HG02623 (cell line): ENCODE measurements around the gene CEP63.
"Not testable (repeated sequence)": the region's sequence is repeated elsewhere in the genome, so short reads cannot be mapped to it uniquely, and the experiment has no call there.

Experiments
- ATAC-seq: cut with Tn5 transposase; IDR thresholded peaks from one replicate; pipeline ENCODE4 v1.9.1; 2021; ENCODE audit warnings: moderate library complexity; ENCODE audit not compliant: unreplicated experiment

CEP63 gene

DNA sequence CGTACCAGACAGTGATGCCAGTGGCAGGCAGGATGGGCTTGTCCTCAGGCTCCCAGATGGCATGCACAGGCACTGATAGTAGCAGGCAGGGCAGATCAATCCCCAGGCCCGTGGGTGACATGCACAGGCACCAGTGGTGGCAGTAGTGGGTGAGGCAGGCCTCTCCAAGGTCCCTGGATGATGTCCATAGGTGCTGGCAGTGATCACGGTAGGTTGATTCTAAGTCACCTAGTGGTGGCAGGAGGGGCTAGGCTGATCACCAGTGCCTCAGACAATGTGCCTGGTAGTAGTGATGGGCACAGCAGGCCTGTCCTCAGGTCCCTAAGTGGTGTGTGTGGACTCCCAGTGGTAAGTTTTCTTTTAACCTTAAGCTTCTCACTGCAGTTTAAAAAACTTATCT, 19.6 kb downstream of the CEP63 start:
- ATAC-seq: no peak

DNA sequence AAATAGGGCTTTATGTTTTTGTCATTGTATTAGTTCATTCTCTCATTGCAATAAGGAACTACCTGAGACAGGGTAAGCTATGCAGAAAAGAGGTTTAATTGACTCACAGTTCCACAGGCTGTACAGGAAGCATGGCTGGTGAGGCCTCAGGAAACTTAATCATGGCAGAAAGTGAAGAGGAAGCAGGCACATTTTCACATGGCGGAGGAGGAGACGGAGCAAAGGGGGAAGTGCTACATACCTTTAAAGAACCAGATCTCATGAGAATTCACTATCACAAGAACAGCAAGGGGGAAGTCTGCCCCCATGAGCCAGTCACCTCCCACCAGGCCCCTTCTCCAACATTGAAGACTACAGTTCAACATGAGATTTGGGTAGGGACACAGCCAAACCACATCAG, 25.6 kb downstream of the CEP63 start:
- ATAC-seq: no peak

DNA sequence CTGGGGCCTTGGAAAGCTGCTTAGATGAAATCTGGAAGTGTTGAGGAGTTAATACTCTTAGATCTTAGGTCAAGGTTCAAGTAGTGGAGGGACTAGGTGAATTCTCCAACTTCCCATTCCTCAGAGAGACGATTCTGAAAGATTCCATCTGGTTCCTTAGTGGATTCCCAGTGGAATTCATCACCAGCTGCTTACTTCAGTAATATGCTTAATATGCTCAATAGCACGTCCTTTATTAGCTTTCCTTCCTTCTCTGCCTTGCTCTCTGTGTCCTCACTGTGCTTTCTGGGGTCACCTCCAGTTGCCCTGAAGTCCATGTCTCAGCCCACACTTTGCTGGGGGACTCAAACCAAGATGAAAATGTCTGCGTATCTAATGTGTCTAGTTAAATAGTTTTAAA, 31.0 kb downstream of the CEP63 start:
- ATAC-seq: no peak

DNA sequence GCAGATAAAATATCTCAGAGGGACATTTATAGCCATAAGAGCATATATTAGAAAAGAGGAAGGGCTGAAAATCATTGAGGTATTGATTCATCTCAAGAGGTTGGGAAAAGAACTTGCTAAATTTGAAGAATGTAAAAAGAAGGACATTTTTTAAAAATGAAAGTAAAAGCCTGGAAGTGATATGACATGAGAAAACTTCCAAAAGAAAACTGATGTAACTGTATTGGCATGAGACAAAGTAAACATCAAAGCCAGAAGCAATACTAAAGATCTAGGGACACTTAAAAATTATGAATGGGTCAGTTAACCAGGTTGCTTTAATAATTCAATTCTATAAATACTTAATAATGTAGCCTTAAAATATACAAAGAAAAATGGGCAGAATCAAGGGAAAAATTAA, 31.9 kb downstream of the CEP63 start:
- ATAC-seq: no peak

DNA sequence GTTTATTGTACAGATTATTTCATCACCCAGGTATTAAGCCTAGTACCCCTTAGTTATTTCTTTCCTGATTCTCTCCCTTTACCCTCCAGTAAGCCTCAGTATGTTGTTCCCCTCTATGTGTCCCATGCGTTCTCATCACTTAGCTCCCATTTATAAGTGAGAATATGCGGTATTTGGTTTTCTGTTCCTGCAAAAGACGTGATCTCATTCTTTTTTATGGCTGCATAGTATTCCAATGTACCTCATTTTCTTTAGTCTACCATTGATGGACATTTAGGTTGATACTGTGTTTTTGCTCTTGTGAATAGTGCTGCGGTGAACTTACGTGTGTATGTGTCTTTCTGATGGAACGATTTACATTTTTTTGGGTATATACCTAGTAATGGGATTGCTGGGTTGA, 36.7 kb downstream of the CEP63 start:
- no peak for ATAC-seq

DNA sequence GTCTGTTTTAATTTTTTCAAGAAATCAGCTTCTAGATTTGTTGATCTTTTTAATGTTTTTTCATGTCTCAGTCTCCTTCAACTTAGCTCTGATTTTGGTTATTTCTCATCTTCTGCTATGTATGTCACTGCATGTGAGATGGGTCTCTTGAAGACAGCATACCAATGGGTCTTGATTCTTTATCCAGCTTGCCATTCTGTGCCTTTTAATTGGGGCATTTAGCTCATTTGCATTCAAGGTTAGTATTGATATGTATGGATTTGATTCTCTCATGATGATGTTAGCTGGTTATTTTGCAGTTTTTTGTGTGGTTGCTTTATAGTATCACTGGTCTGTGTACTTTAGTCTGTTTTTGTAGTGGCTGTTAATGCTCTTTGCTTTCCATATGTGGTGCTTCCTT, 39.4 kb downstream of the CEP63 start:
- ATAC-seq: no peak

DNA sequence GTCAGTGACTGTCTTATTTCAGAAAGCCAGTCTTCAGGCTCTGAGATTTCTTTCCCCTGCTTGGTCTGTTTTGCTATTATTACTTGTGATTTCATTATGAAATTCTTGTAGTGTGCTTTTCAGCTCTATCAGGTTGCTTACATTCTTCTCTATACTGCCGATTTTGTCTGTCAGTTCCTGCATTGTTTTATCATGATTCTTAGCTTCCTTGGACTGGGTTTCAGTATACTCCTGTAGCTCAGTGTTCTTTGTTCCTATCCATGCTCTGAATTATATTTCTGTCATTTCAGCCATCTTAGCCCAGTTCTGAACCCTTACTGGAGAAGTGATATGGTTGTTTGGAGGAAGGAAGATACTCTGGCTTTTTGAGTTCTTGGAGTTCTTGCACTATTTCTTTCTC, 40.5 kb downstream of the CEP63 start:
- no peak for ATAC-seq

DNA sequence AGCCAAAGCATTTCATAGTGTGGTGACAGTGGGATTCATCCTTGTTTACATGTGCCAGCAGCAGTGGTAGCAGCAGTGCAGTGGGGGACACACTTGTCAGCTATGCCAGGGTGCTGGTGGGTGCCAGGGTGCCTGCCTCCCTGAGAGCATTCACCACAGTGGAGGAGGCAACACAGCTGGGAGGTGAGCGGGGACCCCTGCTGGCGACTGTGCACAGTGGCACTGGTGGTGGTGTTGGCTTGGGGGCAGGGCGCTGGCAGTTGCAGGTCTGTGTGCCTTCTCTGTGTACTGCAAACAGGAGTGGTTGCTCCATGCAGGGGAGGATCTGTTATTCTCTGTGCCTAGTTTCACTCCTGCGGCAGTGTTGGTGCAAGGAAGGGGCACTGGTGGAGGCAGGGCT, 41.2 kb downstream of the CEP63 start:
- ATAC-seq: no peak

DNA sequence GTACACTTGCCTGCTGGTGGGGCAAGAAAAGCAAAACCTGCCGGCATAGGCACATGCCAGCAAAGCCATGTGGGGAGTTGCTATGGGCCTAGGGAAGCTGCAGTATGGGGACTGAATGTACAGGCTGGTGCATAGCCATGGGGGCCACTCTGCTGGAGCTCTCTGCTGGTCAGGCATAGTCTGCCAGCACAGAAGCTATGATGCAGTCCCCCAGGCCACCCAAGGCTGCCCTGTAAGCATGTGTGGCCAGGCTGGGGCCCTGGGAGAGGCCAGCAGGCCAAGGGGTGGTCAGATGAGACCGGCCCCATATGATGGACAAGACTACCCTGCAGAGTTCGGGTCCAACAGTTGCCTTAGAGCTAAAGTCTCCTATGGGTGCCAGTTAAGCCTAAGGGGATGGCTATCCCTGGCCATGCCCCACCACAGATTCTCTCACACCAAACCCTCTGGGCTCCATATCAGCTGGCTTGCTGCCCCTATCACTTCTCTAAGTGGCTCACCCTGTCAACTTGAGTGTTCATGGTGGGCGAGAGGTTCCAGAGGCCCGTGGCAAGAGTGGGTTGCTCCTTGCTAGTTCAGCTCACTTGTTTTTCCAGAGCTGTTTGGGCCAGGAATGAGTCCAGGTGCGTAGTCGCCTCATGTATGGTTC, 41.8 kb downstream of the CEP63 start:
- no peak for ATAC-seq

DNA sequence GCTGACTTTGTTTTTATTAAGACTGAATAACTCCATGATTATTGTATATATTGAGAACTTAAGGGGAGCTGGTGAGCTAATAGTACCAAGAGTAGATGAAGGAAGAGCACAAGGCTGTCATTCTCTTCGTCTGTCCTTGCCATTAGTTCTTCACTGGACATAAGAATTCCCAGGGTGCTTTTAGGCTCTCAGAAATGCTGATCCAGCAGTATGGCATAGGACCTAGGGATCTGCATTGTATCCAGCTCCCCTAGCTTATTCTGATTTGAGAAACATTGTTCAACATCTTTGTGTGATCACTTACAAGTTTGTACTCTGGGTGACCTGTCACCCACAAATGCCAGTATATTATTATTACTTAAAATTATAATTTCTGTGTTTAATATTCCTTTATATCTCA, 47.6 kb downstream of the CEP63 start:
- no peak for ATAC-seq

DNA sequence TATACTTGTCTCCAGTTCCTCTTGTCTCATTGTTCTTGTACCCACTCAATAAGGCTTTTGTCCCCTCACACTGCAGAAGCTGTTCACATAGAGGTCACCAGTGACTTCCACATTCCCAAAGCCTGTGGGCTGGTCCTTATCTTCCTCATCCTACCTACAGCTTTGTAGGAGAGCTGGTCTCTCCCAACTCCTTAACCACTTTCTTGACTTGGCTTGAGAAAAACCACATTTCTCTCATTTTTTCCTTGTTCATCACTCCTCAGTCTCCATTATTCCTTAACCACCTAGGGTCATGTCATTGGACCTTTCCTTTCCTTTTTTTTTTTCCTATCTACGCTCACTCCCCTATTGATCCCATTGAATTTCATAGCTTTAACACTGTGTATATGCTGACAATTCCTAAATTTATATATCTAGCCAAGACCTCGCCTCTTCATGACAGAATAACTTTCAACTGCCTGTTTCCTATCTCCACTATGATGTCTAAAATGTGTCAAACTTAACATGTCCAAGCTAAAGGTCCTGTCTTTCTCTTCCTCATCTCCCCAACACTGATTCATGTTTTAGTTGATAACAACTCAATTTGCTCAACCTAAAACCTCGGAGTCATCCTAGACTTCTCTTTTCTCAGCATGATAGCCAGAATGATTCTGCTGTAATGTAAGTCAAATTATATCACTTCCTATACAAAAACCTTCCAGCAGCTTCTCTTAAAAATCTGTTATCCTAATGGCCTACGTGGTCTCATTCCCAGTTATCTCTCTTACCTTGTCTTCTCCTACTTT, 49.5 kb downstream of the CEP63 start:
- ATAC-seq: no peak

DNA sequence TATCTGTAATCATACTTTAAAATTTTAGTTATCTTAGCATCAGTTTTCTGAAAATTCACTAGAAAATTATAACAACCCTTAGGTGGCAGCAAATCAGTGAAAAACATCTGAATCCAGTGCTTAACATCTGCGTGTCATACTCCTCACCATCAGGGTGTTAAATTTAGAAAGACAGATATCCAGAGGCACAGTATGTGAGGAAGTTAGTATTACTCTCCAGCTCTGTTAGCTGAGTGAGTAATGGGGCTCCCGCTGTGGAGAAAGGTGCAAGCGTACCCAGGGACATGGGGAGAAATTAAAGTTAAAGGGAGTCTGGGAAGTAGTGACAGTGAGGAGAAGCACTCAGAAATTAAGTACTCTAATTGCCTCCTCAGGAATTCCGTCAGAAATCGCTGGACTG, 50.9 kb downstream of the CEP63 start:
- ATAC-seq: no peak

DNA sequence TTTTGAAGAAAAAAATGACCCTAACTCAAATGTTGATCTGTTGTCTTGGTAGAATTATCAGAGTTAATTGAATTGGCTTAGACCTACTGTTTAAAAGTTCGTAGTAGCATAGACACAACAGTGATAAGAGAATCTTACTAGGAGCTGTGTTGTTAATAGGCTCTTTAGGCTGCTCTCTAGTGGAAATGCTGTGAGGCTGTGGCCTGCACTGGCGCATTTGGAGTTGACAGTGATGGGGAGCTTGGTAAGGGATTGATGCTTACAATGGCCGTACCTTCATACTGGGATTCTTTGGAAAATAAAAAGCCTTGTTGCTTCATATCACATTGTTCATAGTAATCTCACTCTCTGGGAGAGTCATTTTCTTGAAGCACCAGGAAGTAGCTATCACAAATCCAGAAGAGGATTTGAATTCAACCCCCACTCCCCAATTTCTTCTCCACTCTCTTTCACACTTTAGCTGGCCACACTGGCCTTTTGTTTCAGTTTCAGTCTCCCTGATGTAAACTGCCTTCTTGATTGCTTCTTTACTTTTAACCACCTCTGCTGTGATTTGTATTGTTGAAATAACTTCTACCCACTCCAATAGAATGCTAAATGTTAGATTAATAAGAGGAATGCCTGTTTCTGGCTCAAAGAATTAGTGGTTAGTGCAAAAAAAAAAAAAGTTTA, 56.6 kb downstream of the CEP63 start:
- ATAC-seq: no peak

DNA sequence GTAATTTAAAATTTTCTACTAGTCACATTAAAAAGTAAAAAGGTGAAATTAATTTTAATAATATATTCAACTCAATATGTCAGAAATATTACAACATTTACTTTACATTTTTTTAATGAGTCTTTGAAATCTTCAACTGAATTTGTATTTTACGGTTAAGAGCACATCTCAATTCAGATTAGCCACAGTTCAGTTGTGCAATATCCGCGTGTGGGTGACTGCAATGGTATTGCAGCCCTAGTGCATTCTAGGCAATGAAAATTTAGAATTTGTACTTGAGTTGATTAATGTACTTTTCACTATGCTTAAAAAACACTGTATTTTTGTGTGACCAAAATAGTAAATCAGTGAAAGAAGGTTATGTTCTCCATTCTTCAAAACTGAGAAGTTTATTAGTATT, 57.3 kb downstream of the CEP63 start:
- no peak for ATAC-seq

DNA sequence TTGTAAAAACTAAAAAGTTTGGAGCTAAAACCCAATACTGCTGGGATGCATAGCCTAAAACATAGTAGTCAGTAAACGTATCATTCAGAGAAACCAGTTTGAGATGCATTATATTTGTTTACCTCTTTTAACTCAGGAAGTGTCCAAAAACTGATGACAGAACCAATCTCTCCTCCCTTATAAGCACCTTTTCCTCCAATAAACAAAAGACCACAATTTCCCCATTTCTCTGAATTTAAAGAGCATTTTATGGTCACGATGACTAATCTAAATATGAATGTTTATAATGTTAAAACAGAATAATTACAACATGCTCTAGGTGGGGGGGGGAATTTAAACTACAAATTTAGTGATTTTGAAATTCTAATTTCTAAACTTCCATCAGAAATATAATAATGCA, 58.5 kb downstream of the CEP63 start:
- no peak for ATAC-seq

DNA sequence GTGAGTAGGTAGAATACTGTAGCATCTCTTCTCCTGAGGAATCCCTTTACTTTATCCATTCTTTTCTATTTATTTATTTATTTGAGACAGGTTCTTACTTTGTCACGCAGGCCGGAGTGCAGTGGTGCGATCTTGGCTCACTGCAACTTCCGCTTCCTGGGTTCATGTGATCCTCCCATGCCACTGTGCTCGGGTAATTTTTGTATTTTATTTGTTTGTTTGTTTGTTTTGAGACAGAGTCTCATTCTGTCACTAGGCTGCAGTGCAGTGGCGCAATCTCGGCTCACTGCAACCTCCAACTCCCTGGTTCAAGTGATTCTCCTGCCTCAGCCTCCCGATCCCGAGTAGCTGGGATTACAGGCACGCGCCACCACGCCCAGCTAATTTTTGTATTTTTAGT, 58.9 kb downstream of the CEP63 start:
- not testable (repeated sequence) for ATAC-seq

DNA sequence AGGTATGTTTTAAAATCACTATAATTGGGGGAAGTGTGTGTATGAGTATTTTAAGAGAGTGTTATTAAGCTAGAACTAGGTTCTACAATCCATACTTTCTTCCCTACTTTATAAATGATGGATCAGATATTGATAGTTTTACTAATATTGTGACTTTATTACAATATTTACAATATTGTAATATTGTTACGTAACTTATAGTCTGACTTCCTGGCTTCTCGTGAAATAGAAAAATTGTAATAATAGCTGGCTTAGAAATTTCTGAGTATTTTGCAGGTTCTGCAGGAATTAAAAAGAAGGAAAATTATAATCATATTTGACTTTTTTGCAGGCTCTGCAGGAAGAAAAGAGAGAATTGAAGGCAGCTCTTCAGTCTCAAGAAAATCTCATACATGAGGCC, 60.0 kb downstream of the CEP63 start:
- no peak for ATAC-seq

DNA sequence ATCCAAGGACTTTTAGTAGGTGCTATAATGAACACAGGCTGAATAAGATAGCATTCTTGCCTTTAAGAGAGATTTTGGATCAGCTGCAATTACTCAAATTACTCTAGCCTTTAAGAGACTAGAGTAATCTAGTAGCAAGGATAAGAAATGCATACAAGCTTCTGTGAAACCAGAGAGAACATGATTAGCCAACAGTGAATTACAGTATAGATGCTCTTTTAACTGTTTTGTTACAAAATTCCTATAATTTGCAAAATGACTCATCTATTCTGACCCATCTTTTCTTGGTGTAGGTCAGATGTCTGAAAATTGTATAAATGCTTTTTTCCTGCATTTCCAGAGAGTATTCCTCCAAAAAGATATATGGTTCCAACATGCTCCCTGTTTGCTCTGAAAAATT, 66.9 kb downstream of the CEP63 start:
- ATAC-seq: no peak

DNA sequence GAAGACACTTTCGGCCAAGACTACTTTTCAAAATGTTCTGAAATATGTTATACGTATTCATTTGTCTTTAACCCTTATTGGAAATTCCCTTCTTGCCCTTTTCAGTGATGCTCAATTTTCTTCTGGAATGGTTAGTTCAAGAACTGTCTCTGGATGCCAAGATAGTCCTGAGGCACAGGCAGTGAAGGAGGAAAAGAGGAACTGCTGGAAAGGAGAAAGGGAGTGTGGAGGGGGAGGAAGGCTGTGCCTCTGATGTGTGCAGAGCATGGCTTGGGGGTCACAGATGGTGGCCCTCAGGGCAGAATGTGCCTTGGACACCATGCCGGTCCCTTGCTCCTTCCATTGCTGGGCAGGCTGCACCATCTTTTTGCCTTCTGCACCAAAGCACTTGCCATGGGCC, 73.7 kb downstream of the CEP63 start:
- ATAC-seq: no peak

DNA sequence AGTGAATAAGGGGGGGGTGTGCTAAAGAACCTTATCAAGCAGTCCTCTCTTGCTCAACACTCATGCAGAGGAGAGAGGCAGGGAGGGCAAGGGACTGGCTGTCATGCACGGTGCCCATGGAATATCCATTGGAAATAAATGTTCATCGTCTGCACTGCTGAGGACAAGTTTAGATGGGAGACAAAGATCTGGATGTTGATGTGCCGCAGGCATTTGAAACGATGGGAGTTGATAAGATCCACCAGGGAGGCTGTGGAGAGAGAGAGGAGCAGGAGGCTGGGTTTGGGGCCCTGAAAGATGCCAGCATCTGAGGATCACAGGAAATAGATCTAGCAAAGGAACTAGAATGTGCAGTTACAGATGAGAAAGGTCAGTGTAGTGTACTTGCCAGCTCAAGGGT, 76.2 kb downstream of the CEP63 start:
- no peak for ATAC-seq

DNA sequence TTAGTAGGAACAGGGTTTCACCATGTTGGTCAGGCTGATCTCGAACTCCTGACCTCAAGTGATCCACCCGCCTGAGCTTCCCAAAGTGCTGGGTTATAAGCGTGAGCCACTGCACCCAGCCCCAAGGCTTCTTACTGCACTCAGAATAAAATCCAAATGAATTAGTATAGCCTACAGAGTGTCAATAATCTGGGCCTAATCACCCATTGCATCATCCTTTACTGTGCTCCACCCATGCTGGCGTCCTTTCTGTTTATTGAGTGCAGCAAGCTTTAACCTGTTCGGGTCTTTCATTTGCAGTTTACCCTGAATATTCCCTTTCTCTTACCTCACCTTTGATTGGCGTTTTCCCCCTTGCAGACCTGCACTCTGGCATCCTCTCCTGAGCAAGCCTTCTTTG, 77.7 kb downstream of the CEP63 start:
- no peak for ATAC-seq

DNA sequence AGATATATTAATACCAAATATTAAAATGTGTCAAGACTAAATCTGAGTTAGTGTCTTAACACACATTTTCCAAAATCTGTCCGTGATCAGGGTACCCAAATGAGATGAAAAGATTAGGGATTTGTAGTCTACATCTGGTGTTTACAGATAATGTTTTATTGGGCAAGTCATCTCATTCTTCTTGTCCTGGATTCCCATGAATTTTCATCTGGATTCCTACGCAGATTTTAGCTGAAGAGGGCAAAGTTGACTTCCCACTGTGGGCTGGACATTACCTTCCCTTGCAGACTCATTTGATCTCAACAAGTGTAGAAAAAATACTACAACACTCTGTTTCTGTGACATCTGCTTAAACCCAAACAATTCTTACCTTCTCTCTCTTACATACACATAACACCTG, 79.1 kb downstream of the CEP63 start:
- ATAC-seq: no peak
